ENCODE results near the gene SNX32. TPM values are rescaled to one million over a fixed set of nuclear protein-coding genes. Genes with fewer than 3 reads are reported as not detected.
"Not testable (repeated sequence)": the region's sequence is repeated elsewhere in the genome, so short reads cannot be mapped to it uniquely, and the experiment has no call there.

SNX32 gene
- total RNA-seq, 1 experiment from 2014 or later: not detected

- Histone ChIP-seq H4K20me1 (ENCODE audit: insufficient read depth) (no peaks in the 10 kb centered on the region), H3K4me2 (ENCODE audit: low read length) (no peak overlapping the region)
- POLR2A ChIA-PET: interaction anchor here (1.6 kb wide), 1 partner anchor 21 kb away, joined by 4 read pairs; no protein-coding TSS in a partner anchor
Observed at GRCh38 chr11:65829459-65829858, 4.3 kb upstream of the SNX32 start.

GRCh38 chr11:65832231-65832630, 1.5 kb upstream of the SNX32 start:
- intact Hi-C loops (cut with micrococcal nuclease); H3K79me2 ChIP-seq (ENCODE audit: insufficient read depth, low read length); H3K4me2 ChIP-seq (ENCODE audit: low read length); H3K4me1 ChIP-seq (ENCODE audit: control insufficient read depth in 1 of 2, insufficient read depth in 2 of 2, low read length in 2 of 2); H3K9me3 ChIP-seq (ENCODE audit: control insufficient read depth in 1 of 2, insufficient read depth in 1 of 2, low read depth in 1 of 2, low read length in 2 of 2); H2AFZ ChIP-seq (ENCODE audit: low read depth, low read length, poor library complexity, severe bottlenecking); ATAC-seq; H3K9ac ChIP-seq (ENCODE audit: low read length); RAD21 ChIA-PET (ENCODE audit: low non-redundant PET in 1 of 2, low total read pairs in 2 of 2, uncharacterized antibody in 2 of 2, unreplicated experiment in 2 of 2); DNase-seq (ENCODE audit: low read depth, low spot score); BruUV-seq (replicated peaks); H3K27ac ChIP-seq (ENCODE audit: low read depth, low read length); H3K36me3 ChIP-seq (ENCODE audit: control insufficient read depth in 1 of 2, insufficient read depth in 2 of 2, low read length in 2 of 2); H4K20me1 ChIP-seq (ENCODE audit: insufficient read depth); H3K4me3 ChIP-seq (replicated peaks in 1 of 2; ENCODE audit: low read depth in 1 of 2, low read length in 2 of 2); H3K9me2 ChIP-seq (ENCODE audit: insufficient read depth): not testable (repeated sequence)
- CTCF ChIA-PET: interaction anchor here (0.6 kb wide), 1 partner anchor 63 kb away, joined by 3 read pairs; no protein-coding TSS in a partner anchor
- H3K27me3 ChIP-seq (ENCODE audit: insufficient read depth, low read length): peaks cover 17% of the 10 kb centered on the region
- POLR2A ChIA-PET: interaction anchor here (1.3 kb wide), 1 partner anchor 41 kb away, joined by 3 read pairs; no protein-coding TSS in a partner anchor

More at GRCh38 chr11:65829459-65829858, 4.3 kb upstream of the SNX32 start:
- TF ChIP-seq EZH2phosphoT487 (IDR thresholded peaks at IDR 0.05; ENCODE audit: borderline replicate concordance) (no peak), SP1 (IDR thresholded peaks at IDR 0.05; ENCODE audit: low read depth) (no peak), SRF (IDR thresholded peaks at IDR 0.05; ENCODE audit: low read depth) (no peak), FOSL1 (IDR thresholded peaks at IDR 0.05; ENCODE audit: low read depth) (no peak), RAD21 (IDR thresholded peaks at IDR 0.05; ENCODE audit: low read depth) (no peak), ATF3 (IDR thresholded peaks at IDR 0.05) (no peak), SIN3A (IDR thresholded peaks at IDR 0.05; ENCODE audit: low read depth) (no peak), CEBPB (IDR thresholded peaks at IDR 0.05; ENCODE audit: low read depth) (no peak), TCF7L2 (IDR thresholded peaks at IDR 0.05; ENCODE audit: borderline replicate concordance, extremely low read depth, insufficient read depth, insufficient read length) (no peak), YY1 (IDR thresholded peaks at IDR 0.05; ENCODE audit: extremely low read depth, insufficient replicate concordance, low read depth, low read length) (no peak), EGR1 (IDR thresholded peaks at IDR 0.05; ENCODE audit: low read depth) (no peak), ZFX (IDR thresholded peaks at IDR 0.05) (no peak), POLR2A (IDR thresholded peaks at IDR 0.05; ENCODE audit: borderline replicate concordance, extremely low read depth, insufficient read depth, insufficient read length) (no peak), MAX (IDR thresholded peaks at IDR 0.05) (no peak), POLR2AphosphoS5 (IDR thresholded peaks at IDR 0.05; ENCODE audit: low read depth, low read length) (no peak), ZNF274 (IDR thresholded peaks at IDR 0.05; ENCODE audit: low read depth, low read length) (no peak)
- no peaks in the 10 kb centered on the region for H3K36me3 ChIP-seq (ENCODE audit: control insufficient read depth in 1 of 2, insufficient read depth in 2 of 2, low read length in 2 of 2)
- H3K27me3 ChIP-seq (ENCODE audit: insufficient read depth, low read length): peaks cover 17% of the 10 kb centered on the region
- ATAC-seq (no peak), DNase-seq (ENCODE audit: low read depth, low spot score) (no peak)
- RAD21 ChIA-PET (ENCODE audit: low non-redundant PET in 1 of 2, low total read pairs in 2 of 2, uncharacterized antibody in 2 of 2, unreplicated experiment in 2 of 2): no interaction called here
- no TSS peak for BruUV-seq (replicated peaks)
- H3K9ac ChIP-seq (ENCODE audit: low read length): no peak overlapping the region
- H2AFZ ChIP-seq (ENCODE audit: low read depth, low read length, poor library complexity, severe bottlenecking): no peak overlapping the region
- no peaks in the 10 kb centered on the region for H3K79me2 ChIP-seq (ENCODE audit: insufficient read depth, low read length)
- H3K27ac ChIP-seq (ENCODE audit: low read depth, low read length): no peak overlapping the region
- no peaks in the 10 kb centered on the region for H3K9me3 ChIP-seq (ENCODE audit: control insufficient read depth in 1 of 2, insufficient read depth in 1 of 2, low read depth in 1 of 2, low read length in 2 of 2)
- H3K4me3 ChIP-seq (replicated peaks in 1 of 2; ENCODE audit: low read depth in 1 of 2, low read length in 2 of 2): no peak overlapping the region
- no peaks in the 10 kb centered on the region for H3K4me1 ChIP-seq (ENCODE audit: control insufficient read depth in 1 of 2, insufficient read depth in 2 of 2, low read length in 2 of 2)
- CTCF ChIA-PET: no interaction called here
- intact Hi-C loops (cut with micrococcal nuclease): no loop called here
- H3K9me2 ChIP-seq (ENCODE audit: insufficient read depth): no peaks in the 10 kb centered on the region

All from HCT116 (cell line).